Fibroblast of lung (primary cell): ENCODE data around the gene KIF13A. TPM values are rescaled to one million over a fixed set of nuclear protein-coding genes. Genes with fewer than 3 reads are reported as not detected.

Experiments
- DNase-seq, 2 donors: peaks; one replicate each; pipeline versions ENCODE4 v3.0.0 to v3.0.0-alpha.2; 2010; ENCODE audit warnings: low read depth in 2 of 2
- H2AFZ ChIP-seq: 2 replicates; pipeline ENCODE4 v1.5.1; 2012; ENCODE audit warnings: low read length, control low read depth, inconsistent platforms
- H3K27ac ChIP-seq: 2 replicates; pipeline ENCODE4 v1.5.1; 2011; ENCODE audit warnings: low read length, control low read depth; ENCODE audit not compliant: insufficient read depth
- H3K27me3 ChIP-seq: 2 replicates; pipeline ENCODE4 v1.5.1; 2011; ENCODE audit warnings: mild to moderate bottlenecking, low read length; ENCODE audit not compliant: control insufficient read depth, insufficient read depth
- H3K36me3 ChIP-seq: 2 replicates; pipeline ENCODE4 v1.5.1; 2011; ENCODE audit warnings: low read length; ENCODE audit not compliant: control insufficient read depth, insufficient read depth
- H3K4me1 ChIP-seq: 2 replicates; pipeline ENCODE4 v1.5.1; 2011; ENCODE audit warnings: low read length; ENCODE audit not compliant: control insufficient read depth, insufficient read depth; ENCODE audit errors: extremely low read depth
- H3K4me2 ChIP-seq: 2 replicates; pipeline ENCODE4 v1.5.1; 2011; ENCODE audit warnings: low read length, control low read depth; ENCODE audit not compliant: insufficient read depth; ENCODE audit errors: extremely low read depth
- H3K4me3 ChIP-seq, 4 experiments: fragments of 200-600 bp in 1 of 4; sonication (generic) in 1 of 4; replicated peaks in 1 of 4; 2 replicates each; pipeline ENCODE4 v1.5.1; 2011 to 2016; ENCODE audit warnings: low read length in 4 of 4, low read depth in 3 of 4, mild to moderate bottlenecking in 3 of 4, control low read depth in 2 of 4, inconsistent platforms in 1 of 4, mixed read lengths in 1 of 4; ENCODE audit not compliant: insufficient read depth in 1 of 4; ENCODE audit errors: control extremely low read depth in 1 of 4
- H3K79me2 ChIP-seq: 2 replicates; pipeline ENCODE4 v1.5.1; 2012; ENCODE audit warnings: mild to moderate bottlenecking, low read length, inconsistent platforms; ENCODE audit not compliant: control insufficient read depth, insufficient read depth
- H3K9ac ChIP-seq: 2 replicates; pipeline ENCODE4 v1.5.1; 2011; ENCODE audit warnings: mild to moderate bottlenecking, low read length, control low read depth; ENCODE audit not compliant: insufficient read depth
- H3K9me3 ChIP-seq: 2 replicates; pipeline ENCODE4 v1.5.1; 2012; ENCODE audit warnings: low read depth, low read length; ENCODE audit not compliant: control insufficient read depth, insufficient read depth
- H4K20me1 ChIP-seq: 2 replicates; pipeline ENCODE4 v1.5.1; 2011; ENCODE audit warnings: low read length; ENCODE audit not compliant: control insufficient read depth, insufficient read depth; ENCODE audit errors: extremely low read depth
- EZH2 ChIP-seq: IDR thresholded peaks from 2 replicates; pipeline ENCODE4 v1.5.1; 2012; ENCODE audit warnings: low read length, control low read depth, mild to moderate bottlenecking; ENCODE audit errors: missing control alignments
- polyA plus RNA-seq, 2 donors: library from polyadenylated mRNA; depleted of rRNA in 1 of 2; stranded (reverse) in 1 of 2; unstranded in 1 of 2; fragments of >200 nt; gene quantifications; 2 replicates each; pipeline ENCODE4 v1.2.1, GENCODE V29; 2011 to 2012; ENCODE audit warnings: missing spikeins in 1 of 2
- total RNA-seq: library from RNA; depleted of rRNA; stranded (reverse); fragments of >200 nt; gene quantifications from 2 replicates; pipeline ENCODE4 v1.2.1, GENCODE V29; 2014
- TF ChIP-seq, protein P1 (sequence below), 2 donors: IDR thresholded peaks in 1 of 2; conservative IDR thresholded peaks in 1 of 2; 1 replicate in 1 of 2; 2 replicates in 1 of 2; pipeline ENCODE4 v1.5.1; 2011 to 2012; ENCODE audit warnings: low read length in 2 of 2, control low read depth in 1 of 2, inconsistent platforms in 1 of 2, low read depth in 1 of 2, mild to moderate bottlenecking in 1 of 2

Gene KIF13A
- total and polyA plus RNA-seq, 2 donors (not counting 1 experiment from before 2014, with no cell fraction given): 52.3 to 114 TPM

DNA sequence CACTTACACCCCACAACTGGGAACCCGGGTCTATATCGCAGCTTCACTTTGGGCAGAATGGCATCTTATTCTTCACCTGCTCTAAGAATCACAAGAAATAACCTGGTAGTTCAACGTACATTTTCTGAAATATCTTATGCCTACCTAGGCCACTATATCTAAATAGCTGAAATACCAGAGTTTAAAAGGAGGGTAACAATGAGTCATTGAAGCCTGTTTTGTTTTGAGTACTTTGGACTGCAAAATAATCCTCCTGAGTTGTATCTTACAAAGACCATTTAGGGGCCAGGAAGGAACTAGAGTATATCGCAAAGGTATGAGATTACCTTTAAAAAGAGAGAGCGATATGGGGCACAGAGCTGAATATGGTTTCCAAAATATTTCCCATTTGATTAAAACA is 184.0 kb downstream of the KIF13A start:
- H3K27me3 ChIP-seq: no peaks in the 10 kb centered on the region
- no peak overlapping the region for H2AFZ ChIP-seq
- H3K9me3 ChIP-seq: no peaks in the 10 kb centered on the region
- H3K27ac ChIP-seq: no peak overlapping the region
- no peaks in the 10 kb centered on the region for H3K4me1 ChIP-seq
- peaks cover 6% of the 10 kb centered on the region for H3K36me3 ChIP-seq
- no peak overlapping the region for H3K4me2 ChIP-seq
- no peak for DNase-seq
- H3K4me3 ChIP-seq: no peak overlapping the region
- no peak for TF ChIP-seq EZH2
- TF ChIP-seq, protein P1, sequence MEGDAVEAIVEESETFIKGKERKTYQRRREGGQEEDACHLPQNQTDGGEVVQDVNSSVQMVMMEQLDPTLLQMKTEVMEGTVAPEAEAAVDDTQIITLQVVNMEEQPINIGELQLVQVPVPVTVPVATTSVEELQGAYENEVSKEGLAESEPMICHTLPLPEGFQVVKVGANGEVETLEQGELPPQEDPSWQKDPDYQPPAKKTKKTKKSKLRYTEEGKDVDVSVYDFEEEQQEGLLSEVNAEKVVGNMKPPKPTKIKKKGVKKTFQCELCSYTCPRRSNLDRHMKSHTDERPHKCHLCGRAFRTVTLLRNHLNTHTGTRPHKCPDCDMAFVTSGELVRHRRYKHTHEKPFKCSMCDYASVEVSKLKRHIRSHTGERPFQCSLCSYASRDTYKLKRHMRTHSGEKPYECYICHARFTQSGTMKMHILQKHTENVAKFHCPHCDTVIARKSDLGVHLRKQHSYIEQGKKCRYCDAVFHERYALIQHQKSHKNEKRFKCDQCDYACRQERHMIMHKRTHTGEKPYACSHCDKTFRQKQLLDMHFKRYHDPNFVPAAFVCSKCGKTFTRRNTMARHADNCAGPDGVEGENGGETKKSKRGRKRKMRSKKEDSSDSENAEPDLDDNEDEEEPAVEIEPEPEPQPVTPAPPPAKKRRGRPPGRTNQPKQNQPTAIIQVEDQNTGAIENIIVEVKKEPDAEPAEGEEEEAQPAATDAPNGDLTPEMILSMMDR (conservative IDR thresholded peaks at IDR 0.05 in 1 of 2, IDR thresholded peaks at IDR 0.05 in 1 of 2; ENCODE audit: low read depth in 1 of 2, low read length in 2 of 2): no peak
- H3K79me2 ChIP-seq: no peaks in the 10 kb centered on the region
- no peak overlapping the region for H3K9ac ChIP-seq
- no peaks in the 10 kb centered on the region for H4K20me1 ChIP-seq

DNA sequence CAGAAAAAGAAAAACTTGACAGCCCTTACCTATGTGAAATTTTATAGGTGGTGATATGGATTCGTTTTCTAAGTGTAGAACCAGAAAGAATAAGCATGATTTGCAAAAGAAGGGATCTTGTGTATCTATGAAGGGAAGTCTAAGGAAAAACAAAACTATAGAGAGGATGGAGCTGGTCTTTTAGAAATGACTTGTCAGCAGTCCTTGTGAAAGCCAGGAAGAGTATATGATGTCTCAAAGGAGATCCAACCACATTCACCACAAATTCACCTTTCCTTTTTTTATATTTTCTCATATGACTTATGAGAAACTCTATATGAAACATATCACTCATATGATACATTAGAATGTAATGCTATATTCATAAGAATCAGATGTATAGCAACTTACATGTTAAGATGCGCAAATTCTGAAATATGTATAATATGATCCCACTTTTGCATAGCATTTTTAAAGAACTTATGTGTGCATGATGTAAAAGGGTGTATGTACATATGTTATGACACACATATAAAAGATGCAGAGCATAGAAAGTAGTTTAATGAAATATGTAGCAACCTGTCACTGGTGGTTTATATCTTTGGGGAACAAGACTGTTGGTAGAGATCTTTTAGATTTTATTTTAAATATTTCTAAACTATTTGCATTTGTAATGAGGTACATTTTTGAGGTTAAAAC is 188.8 kb downstream of the KIF13A start:
- no peak for DNase-seq
- no peak for TF ChIP-seq EZH2
- TF ChIP-seq, protein P1 (conservative IDR thresholded peaks at IDR 0.05 in 1 of 2, IDR thresholded peaks at IDR 0.05 in 1 of 2; ENCODE audit: low read depth in 1 of 2, low read length in 2 of 2): no peak
- H3K79me2 ChIP-seq: no peaks in the 10 kb centered on the region
- H3K4me1 ChIP-seq: no peaks in the 10 kb centered on the region
- H3K4me3 ChIP-seq: no peak overlapping the region
- H4K20me1 ChIP-seq: no peaks in the 10 kb centered on the region
- H3K9ac ChIP-seq: no peak overlapping the region
- H3K9me3 ChIP-seq: no peaks in the 10 kb centered on the region
- no peaks in the 10 kb centered on the region for H3K27me3 ChIP-seq
- H3K27ac ChIP-seq: no peak overlapping the region
- no peak overlapping the region for H2AFZ ChIP-seq
- peaks cover 15% of the 10 kb centered on the region for H3K36me3 ChIP-seq
- H3K4me2 ChIP-seq: no peak overlapping the region

DNA sequence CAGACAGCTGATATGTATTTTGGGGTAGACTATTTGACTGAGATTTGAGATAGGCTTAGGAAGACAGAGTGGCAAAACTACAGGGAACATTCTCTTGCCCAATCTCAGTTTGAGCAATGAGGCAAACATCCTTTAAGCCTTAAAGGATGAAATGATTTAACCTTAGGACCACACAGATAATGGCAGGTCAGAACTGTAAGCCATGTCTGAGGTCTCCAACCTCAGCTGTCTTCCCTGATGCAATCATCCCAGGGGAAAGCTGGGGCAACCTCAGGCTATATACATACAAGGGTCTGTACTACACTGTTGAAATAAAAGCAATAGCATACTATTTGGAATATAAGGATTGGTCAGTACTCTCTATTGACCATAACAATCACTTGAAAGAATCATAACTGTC is 196.9 kb downstream of the KIF13A start:
- Histone ChIP-seq H2AFZ (no peak overlapping the region), H3K79me2 (no peaks in the 10 kb centered on the region), H3K9ac (no peak overlapping the region), H3K4me3 (no peak overlapping the region), H3K4me1 (no peaks in the 10 kb centered on the region), H3K4me2 (no peak overlapping the region), H4K20me1 (no peaks in the 10 kb centered on the region), H3K27ac (no peak overlapping the region), H3K36me3 (peaks cover 6% of the 10 kb centered on the region), H3K27me3 (no peaks in the 10 kb centered on the region), H3K9me3 (no peaks in the 10 kb centered on the region)
- no peak for TF ChIP-seq EZH2
- TF ChIP-seq, protein P1 (conservative IDR thresholded peaks at IDR 0.05 in 1 of 2, IDR thresholded peaks at IDR 0.05 in 1 of 2; ENCODE audit: low read depth in 1 of 2, low read length in 2 of 2): no peak
- no peak for DNase-seq
